HS-27A (cell line): ENCODE results near the gene NEURL1B.
"Not testable (repeated sequence)": the region's sequence is repeated elsewhere in the genome, so short reads cannot be mapped to it uniquely, and the experiment has no call there.

Experiments used
- DNase-seq: peaks from one replicate; pipeline ENCODE4 v3.0.0-alpha.2; 2012; ENCODE audit warnings: low read depth, missing footprints

The NEURL1B gene

GRCh38 chr5:172634106-172634899 is 6.8 kb upstream of the NEURL1B start:
- DNase-seq, result no peak

- DNase-seq, result no peak
These were observed 6.0 kb upstream of the NEURL1B start for GRCh38 chr5:172635038-172635437.

GRCh38 chr5:172636279-172637050 is 4.6 kb upstream of the NEURL1B start:
- DNase-seq, result no peak

- no peak for DNase-seq
These were observed 3.9 kb upstream of the NEURL1B start for GRCh38 chr5:172637110-172637580.

GRCh38 chr5:172637740-172638139 is 3.3 kb upstream of the NEURL1B start:
- no peak for DNase-seq

- no peak for DNase-seq
These were observed 2.8 kb upstream of the NEURL1B start for GRCh38 chr5:172638209-172638768.

GRCh38 chr5:172640139-172640538 is 924 bp upstream of the NEURL1B start:
- no peak for DNase-seq

GRCh38 chr5:172641359-172642050 is 442 bp downstream of the NEURL1B start:
- no peak for DNase-seq

- no peak for DNase-seq
These were observed 967 bp downstream of the NEURL1B start for GRCh38 chr5:172642051-172642409.

- DNase-seq, result no peak
These were observed 1.4 kb downstream of the NEURL1B start for GRCh38 chr5:172642486-172642885.

GRCh38 chr5:172642926-172643871 is 2.1 kb downstream of the NEURL1B start:
- no peak for DNase-seq

- no peak for DNase-seq
These were observed 3.2 kb downstream of the NEURL1B start for GRCh38 chr5:172644266-172644665.

GRCh38 chr5:172644711-172645110 is 3.6 kb downstream of the NEURL1B start:
- no peak for DNase-seq

GRCh38 chr5:172645271-172646055 is 4.4 kb downstream of the NEURL1B start:
- DNase-seq, result no peak

- no peak for DNase-seq
These were observed 5.7 kb downstream of the NEURL1B start for GRCh38 chr5:172646716-172647285.

GRCh38 chr5:172647352-172648012 is 6.4 kb downstream of the NEURL1B start:
- no peak for DNase-seq

GRCh38 chr5:172648013-172648381 is 6.9 kb downstream of the NEURL1B start:
- DNase-seq, result no peak

- no peak for DNase-seq
These were observed 7.7 kb downstream of the NEURL1B start for GRCh38 chr5:172648755-172649154.

- not testable (repeated sequence) for DNase-seq
These were observed 15.4 kb downstream of the NEURL1B start for GRCh38 chr5:172656496-172656895.
